ENCODE measurements around the gene PLXNA2.

The PLXNA2 gene

GRCh38 chr1:208083016-208083714, 161.0 kb downstream of the PLXNA2 start:
- DNase-seq: no peak

- no peak for DNase-seq
Measured at GRCh38 chr1:208081972-208082371, 162.2 kb downstream of the PLXNA2 start.

- no peak for DNase-seq
Measured at GRCh38 chr1:208080396-208081286, 163.5 kb downstream of the PLXNA2 start.

- no peak for DNase-seq
Measured at GRCh38 chr1:208079161-208079560, 165.0 kb downstream of the PLXNA2 start.

GRCh38 chr1:208078752-208079151, 165.4 kb downstream of the PLXNA2 start:
- no peak for DNase-seq

GRCh38 chr1:208077232-208078075, 166.7 kb downstream of the PLXNA2 start:
- DNase-seq: no peak

GRCh38 chr1:208074353-208074752, 169.8 kb downstream of the PLXNA2 start:
- no peak for DNase-seq

GRCh38 chr1:208071435-208072031, 172.7 kb downstream of the PLXNA2 start:
- no peak for DNase-seq

GRCh38 chr1:208069908-208070307, 174.3 kb downstream of the PLXNA2 start:
- no peak for DNase-seq

- no peak for DNase-seq
Measured at GRCh38 chr1:208069317-208069716, 174.9 kb downstream of the PLXNA2 start.

GRCh38 chr1:208068908-208069307, 175.3 kb downstream of the PLXNA2 start:
- no peak for DNase-seq

- no peak for DNase-seq
Measured at GRCh38 chr1:208068407-208068806, 175.8 kb downstream of the PLXNA2 start.

- DNase-seq: no peak
Measured at GRCh38 chr1:208066583-208066982, 177.6 kb downstream of the PLXNA2 start.

- DNase-seq: peak; percentile 36
Measured at GRCh38 chr1:208065862-208066261, 178.3 kb downstream of the PLXNA2 start.

GRCh38 chr1:208061632-208062031, 182.6 kb downstream of the PLXNA2 start:
- no peak for DNase-seq

GRCh38 chr1:208061118-208061517, 183.1 kb downstream of the PLXNA2 start:
- no peak for DNase-seq

GRCh38 chr1:208060215-208060869, 183.8 kb downstream of the PLXNA2 start:
- DNase-seq: no peak

- no peak for DNase-seq
Measured at GRCh38 chr1:208059409-208060001, 184.7 kb downstream of the PLXNA2 start.

GRCh38 chr1:208058756-208059155, 185.4 kb downstream of the PLXNA2 start:
- no peak for DNase-seq

GRCh38 chr1:208058267-208058666, 185.9 kb downstream of the PLXNA2 start:
- no peak for DNase-seq

GRCh38 chr1:208057056-208057455, 187.1 kb downstream of the PLXNA2 start:
- no peak for DNase-seq

GRCh38 chr1:208055535-208055934, 188.6 kb downstream of the PLXNA2 start:
- DNase-seq: no peak
